Left lung (tissue), 10 donors: Measurements from ENCODE around the gene SLC4A9. TPM values are rescaled to one million over a fixed set of nuclear protein-coding genes. Genes with fewer than 3 reads are reported as not detected.

Experiments used
- ATAC-seq: fragments of 200-7000 bp; cut with Tn5 transposase; one replicate; pipeline ENCODE4 v1.9.1; 2020; ENCODE audit warnings: moderate library complexity
- DNase-seq, 4 donors: peaks; one replicate each; pipeline ENCODE4 v3.0.0-alpha.2; 2013 to 2020
- H3K27ac ChIP-seq, 2 donors: fragments of 200-600 bp; sonication (generic) in 1 of 2; one replicate each; pipeline versions ENCODE4 v1.5.0 to v1.8.0; 2020 to 2021
- H3K27me3 ChIP-seq, 2 donors: fragments of 200-600 bp; sonication (generic) in 1 of 2; one replicate each; pipeline versions ENCODE4 v1.5.0 to v1.8.0; 2020 to 2021
- H3K36me3 ChIP-seq, 2 donors: fragments of 200-600 bp; sonication (generic) in 1 of 2; one replicate each; pipeline versions ENCODE4 v1.5.0 to v1.8.0; 2020 to 2021
- H3K4me1 ChIP-seq, 2 donors: fragments of 200-600 bp; one replicate each; pipeline ENCODE4 v1.8.0; 2021
- H3K4me3 ChIP-seq, 2 donors: fragments of 200-600 bp; sonication (generic) in 1 of 2; one replicate each; pipeline versions ENCODE4 v1.5.0 to v1.8.0; 2020 to 2021; ENCODE audit warnings: mild to moderate bottlenecking in 1 of 2
- H3K9me3 ChIP-seq, 2 donors: fragments of 200-600 bp; sonication (generic) in 1 of 2; one replicate each; pipeline versions ENCODE4 v1.5.0 to v1.8.0; 2020 to 2021
- CTCF ChIP-seq, 2 donors: fragments of 200-600 bp; sonication (generic) in 1 of 2; IDR thresholded peaks; one replicate each; pipeline versions ENCODE4 v1.5.0 to v1.8.0; 2021; ENCODE audit warnings: antibody characterized with exemption in 2 of 2
- intact Hi-C, 2 donors: fragments of 100-400 bp; cut with DNase I; formaldehyde crosslinking; loops; one replicate each; pipeline versions ENCODE4 v1.11.2 to v1.14.2; 2022
- polyA plus RNA-seq, 6 donors: library from polyadenylated mRNA; unstranded; fragments of 120-200 nt; gene quantifications; one replicate each; pipeline ENCODE4 v1.2.1, GENCODE V29; 2013; ENCODE audit not compliant: insufficient read length in 6 of 6
- total RNA-seq, 2 donors: library from RNA; stranded (reverse); fragmentation: NEBNext Ultra II Directional; extraction: Animal tissue kit (Norgen Biotek cat#: 25700); gene quantifications; one replicate each; pipeline ENCODE4 v1.2.1, GENCODE V29; 2021
- donor health status: DM: no; HTN: yes; CAD: no.
- donor health status: DM: no; HTN: no; CAD: no.

SLC4A9 gene
- total and polyA plus RNA-seq, 8 donors = 0.09 to 0.44 (median 0.11) TPM; not detected in 4

DNA sequence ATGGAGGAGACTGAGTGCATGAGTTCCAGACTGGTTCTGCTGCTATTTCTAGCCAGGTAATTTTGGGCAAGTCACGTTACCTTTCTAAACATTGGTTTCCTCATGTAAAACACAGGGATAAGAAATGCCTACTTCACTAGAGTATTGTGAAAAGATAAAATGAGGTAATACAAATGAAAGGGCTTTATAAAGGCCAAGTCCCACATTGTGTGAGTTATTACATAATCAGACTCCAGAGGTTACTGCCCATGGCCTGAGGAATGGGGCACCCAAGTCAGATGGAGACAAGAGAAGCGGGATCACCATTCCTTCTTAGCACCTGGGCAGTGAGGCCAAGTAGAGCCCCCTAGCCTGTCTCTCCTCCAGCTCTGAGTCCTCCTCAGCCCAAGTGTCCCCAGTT lies 21.1 kb upstream of the SLC4A9 start:
- DNase-seq (no peak), ATAC-seq (no peak)
- Histone ChIP-seq H3K36me3 (peaks cover 0 to 62% of the 10 kb centered on the region in 2 donors), H3K27ac (no peak overlapping the region), H3K4me1 (peaks cover 0 to 72% of the 10 kb centered on the region in 2 donors), H3K4me3 (no peak overlapping the region), H3K27me3 (no peaks in the 10 kb centered on the region), H3K9me3 (no peaks in the 10 kb centered on the region)
- no peak for TF ChIP-seq CTCF (IDR thresholded peaks at IDR 0.05)
- intact Hi-C loops = no loop called here

DNA sequence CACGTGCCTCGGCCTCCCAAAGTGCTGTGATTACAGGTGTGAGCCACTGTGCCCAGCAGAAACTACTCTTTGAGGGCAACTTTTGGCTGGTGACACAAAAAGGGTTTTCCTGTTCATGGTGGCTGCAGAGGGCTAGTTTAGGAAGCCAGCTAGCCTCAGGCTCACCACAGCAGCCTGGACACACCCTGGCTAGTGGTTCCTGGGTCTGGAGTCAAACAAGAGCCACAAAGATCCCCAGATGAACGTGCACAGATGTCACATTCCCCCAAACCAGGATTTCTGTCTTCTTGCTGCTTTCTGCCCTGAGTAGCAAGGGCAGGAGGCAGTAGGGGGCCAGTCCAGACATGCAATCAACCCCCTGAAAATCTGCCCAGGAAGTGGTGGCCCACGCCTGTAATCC lies 20.4 kb upstream of the SLC4A9 start:
- peaks cover 0 to 79% of the 10 kb centered on the region in 2 donors for H3K4me1 ChIP-seq
- no peak for DNase-seq

DNA sequence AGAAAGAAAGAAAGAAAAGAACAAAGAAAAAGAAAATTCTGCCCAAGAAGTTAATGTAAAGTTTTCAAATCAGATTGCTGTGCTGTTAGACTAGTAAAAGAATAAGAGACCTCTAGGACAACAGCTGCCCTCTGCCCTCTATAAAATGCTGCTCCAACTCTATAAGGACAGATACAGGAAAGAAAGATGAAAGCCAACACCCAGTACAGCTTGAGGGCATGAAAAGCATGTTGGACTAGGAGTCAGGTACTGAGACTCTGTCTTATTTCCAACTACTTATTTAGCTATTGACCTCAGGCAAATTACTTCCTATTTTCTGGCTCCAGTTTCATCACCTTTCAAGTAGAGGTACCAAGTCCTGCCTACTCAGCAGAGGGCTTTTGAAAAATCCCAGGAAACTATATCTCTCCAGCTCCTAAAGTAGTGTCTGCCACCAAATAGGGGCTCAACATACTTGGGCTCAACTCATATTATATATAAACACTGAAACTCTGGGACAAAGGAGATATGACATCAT lies 19.3 kb upstream of the SLC4A9 start:
- no peak for DNase-seq
- Histone ChIP-seq H3K36me3 (peaks cover 0 to 46% of the 10 kb centered on the region in 2 donors), H3K4me3 (no peak overlapping the region), H3K4me1 (peaks cover 9 to 88% of the 10 kb centered on the region in 2 donors), H3K9me3 (no peaks in the 10 kb centered on the region), H3K27me3 (no peaks in the 10 kb centered on the region), H3K27ac (no peak overlapping the region)
- TF ChIP-seq CTCF (IDR thresholded peaks at IDR 0.05) = no peak
- ATAC-seq = no peak
- intact Hi-C loops = loop anchor here in 1 of 2 donors (10.0 kb wide), 1 partner anchor 96 kb away; no protein-coding TSS in a partner anchor

More for the DNA sequence above, 20.4 kb upstream of the SLC4A9 start:
- no peak for TF ChIP-seq CTCF (IDR thresholded peaks at IDR 0.05)
- Histone ChIP-seq H3K36me3 (peaks cover 0 to 55% of the 10 kb centered on the region in 2 donors), H3K9me3 (no peaks in the 10 kb centered on the region), H3K27me3 (no peaks in the 10 kb centered on the region), H3K4me3 (no peak overlapping the region), H3K27ac (no peak overlapping the region)
- no peak for ATAC-seq
- intact Hi-C loops = loop anchor here in 1 of 2 donors (10.0 kb wide), 1 partner anchor 95 kb away; no protein-coding TSS in a partner anchor

DNA sequence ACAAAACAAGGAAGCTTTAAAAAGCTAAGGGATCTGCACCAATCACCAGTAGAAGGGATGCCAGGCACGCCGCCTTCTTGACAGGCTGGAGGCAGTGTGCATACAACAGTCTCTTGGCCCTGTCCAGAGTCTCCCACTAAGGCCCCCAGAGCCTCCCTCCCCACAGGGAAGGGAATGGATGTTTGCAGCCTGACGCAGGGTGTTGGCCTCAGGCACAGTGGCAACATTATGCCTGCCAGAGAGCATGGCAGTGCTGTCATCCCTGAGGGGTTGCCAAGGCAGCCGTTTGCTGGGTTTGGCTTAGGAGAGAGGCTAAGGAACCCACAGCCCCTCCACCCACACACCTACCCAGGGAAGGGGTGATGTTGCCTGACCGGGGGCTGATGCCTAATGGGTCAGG lies 18.4 kb upstream of the SLC4A9 start:
- DNase-seq (no peak), ATAC-seq (no peak)
- Histone ChIP-seq H3K9me3 (no peaks in the 10 kb centered on the region), H3K4me1 (peaks cover 9 to 89% of the 10 kb centered on the region in 2 donors), H3K4me3 (peak overlapping the region in 1 of 2 donors; percentile 4), H3K36me3 (peaks cover 0 to 37% of the 10 kb centered on the region in 2 donors), H3K27me3 (no peaks in the 10 kb centered on the region), H3K27ac (peak overlapping the region; percentile 10 to 81)
- TF ChIP-seq CTCF (IDR thresholded peaks at IDR 0.05) = no peak
- intact Hi-C loops = loop anchor here in 1 of 2 donors (10.0 kb wide), 1 partner anchor 97 kb away; no protein-coding TSS in a partner anchor

DNA sequence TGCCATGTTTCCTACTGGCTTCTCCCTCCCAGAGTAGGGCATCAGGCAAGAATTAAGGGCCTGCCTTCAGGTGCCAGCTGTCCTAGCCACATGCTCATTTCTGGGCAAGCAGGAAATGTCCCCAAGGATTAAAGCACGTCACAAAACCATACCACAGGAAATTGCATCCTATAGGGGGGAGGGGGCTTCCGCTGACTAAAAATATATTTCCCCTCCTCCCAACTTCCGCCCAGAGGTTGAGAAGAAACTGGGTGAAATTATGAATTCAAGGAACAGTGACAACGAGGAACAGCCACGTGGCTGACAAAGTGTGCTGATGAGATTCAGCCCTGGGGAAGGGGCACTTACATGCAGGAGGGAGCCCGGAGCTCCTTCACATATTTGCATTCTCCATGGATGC lies 17.7 kb upstream of the SLC4A9 start:
- DNase-seq = peak in 1 of 4 donors; percentile 52
- peaks cover 9 to 95% of the 10 kb centered on the region in 2 donors for H3K4me1 ChIP-seq
- TF ChIP-seq CTCF (IDR thresholded peaks at IDR 0.05) = no peak
- H3K4me3 ChIP-seq = no peak overlapping the region
- H3K36me3 ChIP-seq = peaks cover 0 to 34% of the 10 kb centered on the region in 2 donors
- no peak for ATAC-seq
- no peaks in the 10 kb centered on the region for H3K27me3 ChIP-seq
- peak overlapping the region; percentile 35 to 81 for H3K27ac ChIP-seq
- intact Hi-C loops = loop anchor here in 1 of 2 donors (10.0 kb wide), 1 partner anchor 97 kb away; no protein-coding TSS in a partner anchor
- no peaks in the 10 kb centered on the region for H3K9me3 ChIP-seq
